OCI-LY7 (cell line): ENCODE data around the gene ZNF160.

ENCODE experiments used
- EZH2phosphoT487 ChIP-seq: fragments of 200-600 bp; sonication (generic); IDR thresholded peaks from 2 replicates; pipeline ENCODE4 v1.6.1; 2018; ENCODE audit warnings: low read depth, borderline replicate concordance, mild to moderate bottlenecking, mixed run types, antibody characterized with exemption, low read length, moderate library complexity, mixed read lengths
- TF ChIP-seq, protein P1 (sequence below): fragments of 200-600 bp; sonication (generic); conservative IDR thresholded peaks from 2 replicates; pipeline ENCODE4 v1.5.1; 2014; ENCODE audit warnings: mild to moderate bottlenecking, antibody characterized with exemption, low read length, moderate library complexity, mixed read lengths

DNA sequence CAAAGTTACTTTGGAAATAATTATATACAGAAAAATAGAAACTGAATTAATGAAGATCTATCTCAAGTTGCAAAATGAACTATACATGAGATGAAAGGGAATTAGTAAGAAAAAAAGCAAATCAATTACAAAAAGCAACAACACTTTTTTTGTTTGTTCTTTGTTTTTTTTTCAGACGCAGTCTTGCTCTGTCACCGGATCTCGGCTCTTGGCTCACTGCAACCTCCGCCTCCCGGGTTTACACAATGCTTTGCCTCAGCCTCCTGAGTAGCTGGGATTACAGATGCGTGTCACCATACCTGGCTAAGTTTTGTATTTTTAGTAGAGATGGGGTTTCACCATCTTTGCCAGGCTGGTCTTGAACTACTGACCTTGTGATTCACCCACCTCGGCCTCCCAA, 27.3 kb upstream of the ZNF160 start:
- TF ChIP-seq, protein P1, sequence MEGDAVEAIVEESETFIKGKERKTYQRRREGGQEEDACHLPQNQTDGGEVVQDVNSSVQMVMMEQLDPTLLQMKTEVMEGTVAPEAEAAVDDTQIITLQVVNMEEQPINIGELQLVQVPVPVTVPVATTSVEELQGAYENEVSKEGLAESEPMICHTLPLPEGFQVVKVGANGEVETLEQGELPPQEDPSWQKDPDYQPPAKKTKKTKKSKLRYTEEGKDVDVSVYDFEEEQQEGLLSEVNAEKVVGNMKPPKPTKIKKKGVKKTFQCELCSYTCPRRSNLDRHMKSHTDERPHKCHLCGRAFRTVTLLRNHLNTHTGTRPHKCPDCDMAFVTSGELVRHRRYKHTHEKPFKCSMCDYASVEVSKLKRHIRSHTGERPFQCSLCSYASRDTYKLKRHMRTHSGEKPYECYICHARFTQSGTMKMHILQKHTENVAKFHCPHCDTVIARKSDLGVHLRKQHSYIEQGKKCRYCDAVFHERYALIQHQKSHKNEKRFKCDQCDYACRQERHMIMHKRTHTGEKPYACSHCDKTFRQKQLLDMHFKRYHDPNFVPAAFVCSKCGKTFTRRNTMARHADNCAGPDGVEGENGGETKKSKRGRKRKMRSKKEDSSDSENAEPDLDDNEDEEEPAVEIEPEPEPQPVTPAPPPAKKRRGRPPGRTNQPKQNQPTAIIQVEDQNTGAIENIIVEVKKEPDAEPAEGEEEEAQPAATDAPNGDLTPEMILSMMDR = no peak
- no peak for TF ChIP-seq EZH2phosphoT487
